Kidney (tissue), 14 donors: ENCODE data around the gene PYGM. TPM values are rescaled to one million over a fixed set of nuclear protein-coding genes. Genes with fewer than 3 reads are reported as not detected.
A peak's percentile ranks its signal among the peaks of the same experiment; 100 is the strongest.

ENCODE experiments used
- DNase-seq, 5 donors: peaks; one replicate each; pipeline ENCODE4 v3.0.0-alpha.2; 2013 to 2020
- FAIRE-seq: peaks from 2 replicates; lab custom pipeline; 2012; peaks lifted over from hg19 to GRCh38; lab: Jason Lieb, UNC
- H3K27ac ChIP-seq, 2 donors: one replicate each; pipeline ENCODE4 v1.7.0; 2013; ENCODE audit warnings: low read depth in 2 of 2, low read length in 2 of 2, inconsistent platforms in 1 of 2
- H3K27me3 ChIP-seq: one replicate; pipeline ENCODE4 v1.7.1; 2013; ENCODE audit warnings: low read length, inconsistent platforms; ENCODE audit not compliant: control insufficient read depth, insufficient read depth
- H3K36me3 ChIP-seq, 3 donors: one replicate each; pipeline versions ENCODE4 v1.7.0 to v1.7.1; 2013; ENCODE audit warnings: low read length in 3 of 3, control low read depth in 1 of 3, inconsistent platforms in 1 of 3; ENCODE audit not compliant: insufficient read depth in 3 of 3, control insufficient read depth in 2 of 3
- H3K4me1 ChIP-seq, 3 donors: one replicate each; pipeline versions ENCODE4 v1.7.0 to v1.7.1; 2013; ENCODE audit warnings: low read length in 3 of 3, inconsistent platforms in 1 of 3, low read depth in 1 of 3; ENCODE audit not compliant: control insufficient read depth in 2 of 3, insufficient read depth in 2 of 3
- H3K4me3 ChIP-seq, 3 donors: one replicate each; pipeline versions ENCODE4 v1.7.0 to v1.8.1; 2013; ENCODE audit warnings: low read length in 3 of 3, control low read depth in 1 of 3, inconsistent platforms in 1 of 3
- H3K9ac ChIP-seq, 3 donors: one replicate each; pipeline versions ENCODE4 v1.7.0 to v1.7.1; 2013; ENCODE audit warnings: low read length in 3 of 3, control low read depth in 1 of 3, inconsistent platforms in 1 of 3
- H3K9me3 ChIP-seq, 3 donors: one replicate each; pipeline versions ENCODE4 v1.7.0 to v1.7.1; 2013; ENCODE audit warnings: low read length in 3 of 3, control low read depth in 1 of 3, inconsistent platforms in 1 of 3; ENCODE audit not compliant: control insufficient read depth in 2 of 3, insufficient read depth in 1 of 3
- intact Hi-C: fragments of 100-400 bp; cut with DNase I; formaldehyde crosslinking; loops from one replicate; pipeline ENCODE4 v1.11.1; 2022
- polyA plus RNA-seq: library from polyadenylated mRNA; stranded (reverse); fragments of 350-450 nt; fragmentation: Illumina TruSeq; extraction: RNeasy Lipid Tissue Mini Kit (QIAGEN cat#74804); gene quantifications from one replicate; pipeline ENCODE4 v1.2.3, GENCODE V29; 2014; ENCODE audit warnings: low read depth, low replicate concordance; ENCODE audit not compliant: insufficient read depth
- total RNA-seq: library from RNA; stranded (reverse); fragmentation: NEBNext Ultra II Directional; extraction: Animal tissue kit (Norgen Biotek cat#: 25700); gene quantifications from one replicate; pipeline ENCODE4 v1.2.1, GENCODE V29; 2021
- TF ChIP-seq, protein P1 (sequence below): IDR thresholded peaks from 3 replicates; pipeline ENCODE4 v1.5.1; 2012; ENCODE audit warnings: mild to moderate bottlenecking, moderate library complexity, borderline replicate concordance; ENCODE audit not compliant: insufficient read depth; ENCODE audit errors: extremely low read depth
- donor health status: control.
- donor health status: control.
- donor health status: control.
- donor health status: control.
- donor health status: control.
- donor health status: DM: yes; HTN: yes; CAD: no.
- donor health status: Normal renal cell carcinoma (clear cell type).

The PYGM gene
- total and polyA plus RNA-seq, 2 donors from 2014 or later: 2.5 to 8.6 TPM

DNA sequence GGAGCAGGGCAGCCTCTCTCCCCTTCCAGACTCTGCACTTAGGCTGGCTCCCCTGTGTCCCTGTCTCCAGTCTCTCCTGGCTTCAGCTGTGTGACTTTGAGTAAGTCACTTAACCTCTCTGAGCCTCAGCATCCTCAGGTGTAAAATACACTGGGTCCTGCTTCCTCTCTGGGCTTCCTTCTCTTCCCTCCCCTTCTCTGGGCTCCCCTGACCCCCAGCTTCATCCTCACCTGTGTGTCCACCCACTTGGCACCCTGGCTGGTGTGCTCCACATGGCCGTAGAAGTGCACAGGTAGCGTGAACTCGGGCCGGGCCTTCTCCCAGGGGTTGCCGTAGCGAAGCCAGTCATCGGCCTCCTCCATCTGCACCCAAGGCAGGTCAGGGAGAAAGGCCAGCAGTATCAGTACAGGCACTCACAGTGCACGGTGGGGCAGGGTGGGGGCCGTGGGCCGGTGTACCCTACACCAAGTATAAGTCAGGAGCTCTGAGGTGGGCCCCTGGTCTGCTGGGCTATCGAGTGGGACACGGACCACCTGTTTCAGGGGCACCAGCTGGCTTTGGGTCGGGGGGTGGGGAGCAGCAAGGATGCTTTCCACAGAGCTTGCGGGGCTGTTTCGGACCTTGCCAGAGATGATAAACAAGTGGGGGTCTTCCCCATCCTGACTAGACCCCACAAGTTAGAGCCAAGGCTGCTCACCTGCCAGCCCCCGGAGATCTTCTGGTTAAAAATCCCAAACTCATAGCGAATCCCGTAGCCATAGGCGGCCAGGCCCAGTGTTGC lies 2.0 kb downstream of the PYGM start:
- Histone ChIP-seq H3K9me3 (no peaks in the 10 kb centered on the region), H3K27ac (no peak overlapping the region), H3K36me3 (peaks cover 0 to 3% (median 0%) of the 10 kb centered on the region in 3 donors), H3K27me3 (no peaks in the 10 kb centered on the region), H3K9ac (no peak overlapping the region), H3K4me3 (no peak overlapping the region), H3K4me1 (peaks cover 3 to 24% (median 23%) of the 10 kb centered on the region in 3 donors)
- intact Hi-C loops: no loop called here
- no peak for FAIRE-seq
- TF ChIP-seq, protein P1, sequence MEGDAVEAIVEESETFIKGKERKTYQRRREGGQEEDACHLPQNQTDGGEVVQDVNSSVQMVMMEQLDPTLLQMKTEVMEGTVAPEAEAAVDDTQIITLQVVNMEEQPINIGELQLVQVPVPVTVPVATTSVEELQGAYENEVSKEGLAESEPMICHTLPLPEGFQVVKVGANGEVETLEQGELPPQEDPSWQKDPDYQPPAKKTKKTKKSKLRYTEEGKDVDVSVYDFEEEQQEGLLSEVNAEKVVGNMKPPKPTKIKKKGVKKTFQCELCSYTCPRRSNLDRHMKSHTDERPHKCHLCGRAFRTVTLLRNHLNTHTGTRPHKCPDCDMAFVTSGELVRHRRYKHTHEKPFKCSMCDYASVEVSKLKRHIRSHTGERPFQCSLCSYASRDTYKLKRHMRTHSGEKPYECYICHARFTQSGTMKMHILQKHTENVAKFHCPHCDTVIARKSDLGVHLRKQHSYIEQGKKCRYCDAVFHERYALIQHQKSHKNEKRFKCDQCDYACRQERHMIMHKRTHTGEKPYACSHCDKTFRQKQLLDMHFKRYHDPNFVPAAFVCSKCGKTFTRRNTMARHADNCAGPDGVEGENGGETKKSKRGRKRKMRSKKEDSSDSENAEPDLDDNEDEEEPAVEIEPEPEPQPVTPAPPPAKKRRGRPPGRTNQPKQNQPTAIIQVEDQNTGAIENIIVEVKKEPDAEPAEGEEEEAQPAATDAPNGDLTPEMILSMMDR: no peak
- DNase-seq: peak in 2 of 5 donors; percentile 35 to 53

DNA sequence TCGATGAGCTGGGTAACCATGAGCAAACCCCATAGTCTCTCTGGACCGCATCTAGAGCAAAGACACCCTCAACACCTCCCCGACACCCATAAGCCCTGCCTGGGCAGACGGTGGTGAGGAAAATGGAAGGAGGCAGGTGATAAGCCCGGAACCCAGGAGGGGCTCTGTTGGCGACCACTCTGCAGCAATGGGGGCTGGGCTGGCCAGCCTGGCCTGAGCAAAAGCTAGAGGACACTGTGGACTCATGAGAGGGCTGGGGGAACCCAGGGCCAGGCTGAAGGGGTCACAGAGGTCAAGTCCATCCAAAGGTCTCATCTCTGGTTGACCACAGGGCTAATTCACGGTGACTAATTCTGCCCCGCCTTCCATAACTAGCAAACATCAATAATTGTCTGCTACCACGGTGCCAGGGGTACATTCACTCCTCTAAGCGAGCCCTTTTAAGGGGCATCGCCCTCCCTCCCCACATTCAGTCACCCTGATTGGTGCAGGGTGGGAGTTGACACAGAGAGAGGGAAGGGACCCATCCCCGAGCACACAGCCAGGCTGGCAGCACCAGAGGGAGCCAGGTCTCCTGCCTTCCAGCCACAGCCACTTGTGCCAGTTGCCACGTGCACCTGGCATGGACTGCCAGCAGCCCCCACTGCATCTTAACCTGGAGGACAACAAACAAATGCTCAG lies 4.0 kb downstream of the PYGM start:
- no peak overlapping the region for H3K27ac ChIP-seq

DNA sequence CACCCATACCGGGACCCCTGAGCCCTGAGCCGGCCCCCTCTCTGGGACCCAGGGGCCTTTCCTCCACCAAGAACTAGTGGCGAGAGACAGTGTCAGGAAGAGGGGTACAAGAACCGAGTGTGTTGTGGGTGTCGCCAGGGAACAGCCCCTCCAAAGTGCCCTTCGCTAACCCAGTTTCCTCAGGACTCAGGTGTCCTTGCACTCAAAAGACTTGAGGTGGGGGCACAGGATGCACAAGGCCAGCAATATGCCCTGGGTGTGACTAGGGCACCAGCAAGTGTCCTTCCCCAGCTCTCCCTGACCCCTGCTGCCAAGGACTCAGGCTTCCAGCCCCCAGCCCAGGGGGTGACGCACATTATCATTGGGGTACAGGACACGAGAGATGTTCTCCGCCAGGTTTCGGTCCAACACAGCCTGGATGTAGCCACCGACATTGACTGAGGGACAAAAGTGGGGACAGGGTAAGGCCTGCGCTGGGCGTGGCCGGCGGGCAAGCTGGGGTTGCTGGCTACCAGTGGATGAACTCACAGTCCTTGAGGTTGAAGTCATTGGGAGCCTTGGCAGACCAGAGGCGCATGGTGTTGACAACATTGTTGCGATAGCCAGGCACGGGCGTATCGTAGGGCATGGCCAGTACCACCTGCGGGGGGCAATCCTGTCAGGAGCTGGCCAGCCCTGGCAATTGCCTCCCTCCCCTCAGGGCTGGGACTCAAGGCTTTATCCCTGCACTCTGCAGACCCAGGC lies 4.7 kb downstream of the PYGM start:
- DNase-seq (peak in 1 of 5 donors; percentile 59), FAIRE-seq (no peak)
- Histone ChIP-seq H3K4me3 (no peak overlapping the region), H3K4me1 (peaks cover 0 to 8% (median 7%) of the 10 kb centered on the region in 3 donors), H3K9me3 (no peaks in the 10 kb centered on the region), H3K27me3 (no peaks in the 10 kb centered on the region), H3K9ac (no peak overlapping the region), H3K27ac (no peak overlapping the region), H3K36me3 (no peaks in the 10 kb centered on the region)
- intact Hi-C loops: no loop called here
- TF ChIP-seq, protein P1: no peak

More for the DNA sequence above, 4.0 kb downstream of the PYGM start:
- no peak overlapping the region for H3K4me3 ChIP-seq
- TF ChIP-seq, protein P1: no peak
- no peak for FAIRE-seq
- H3K27me3 ChIP-seq: no peaks in the 10 kb centered on the region
- intact Hi-C loops: no loop called here
- H3K4me1 ChIP-seq: peaks cover 0 to 15% (median 14%) of the 10 kb centered on the region in 3 donors
- no peak overlapping the region for H3K9ac ChIP-seq
- DNase-seq: peak in 2 of 5 donors; percentile 29 to 40
- no peaks in the 10 kb centered on the region for H3K36me3 ChIP-seq
- H3K9me3 ChIP-seq: no peaks in the 10 kb centered on the region
